ENCODE data around the gene CEP250.

CEP250 gene

DNA sequence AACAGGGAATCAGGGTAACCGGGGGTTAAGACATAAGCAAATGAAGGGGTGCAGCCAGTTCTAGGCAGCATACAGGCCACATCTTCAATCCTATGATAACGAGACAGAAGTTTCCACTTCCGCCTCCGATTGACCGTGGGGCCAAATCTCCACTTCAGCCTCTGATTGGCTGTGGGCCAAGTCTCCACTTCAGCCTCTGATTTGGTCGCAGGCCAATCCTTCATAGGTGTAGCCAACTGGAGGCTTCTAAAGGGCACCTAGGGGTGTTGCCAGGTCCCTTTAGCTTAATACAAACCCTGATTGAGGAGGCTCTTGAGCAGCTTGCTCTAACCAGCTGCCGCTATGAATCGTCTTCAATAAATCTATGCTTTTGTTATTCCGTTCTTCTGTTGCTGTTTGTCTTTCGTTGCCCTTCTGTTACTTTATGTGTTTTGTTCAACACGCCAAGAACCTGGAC, 84.4 kb downstream of the CEP250 start:
- Histone ChIP-seq H3K4me1 (ENCODE audit: control insufficient read depth, insufficient read depth, low read length) (peaks cover 4% of the 10 kb centered on the region; the same call in 1 of the 2 replicates), H3K9me3 (ENCODE audit: control insufficient read depth, insufficient read depth, low read depth, low read length) (no peaks in the 10 kb centered on the region), H3K4me3 (ENCODE audit: low read depth, low read length) (no peak overlapping the region), H3K27ac (ENCODE audit: extremely low read depth, low read depth, low read length) (0 out of 2 replicates have a peak overlapping the region, but pooled peaks have one; percentile 30), H3K36me3 (ENCODE audit: control insufficient read depth in 2 of 2, insufficient read depth in 1 of 2, low read length in 2 of 2) (peaks cover 0 to 16% of the 10 kb centered on the region in 2 experiments; a peak in 1 of 3 replicates)
- CTCF ChIA-PET, result interaction anchor here (0.9 kb wide), 1 partner anchor 233 kb away, joined by 4 read pairs; no protein-coding TSS in a partner anchor
- POLR2A ChIA-PET, result interaction anchor here (0.9 kb wide), 1 partner anchor 85 kb away, joined by 3 read pairs; the partner anchor contains the start of gene CEP250
- TF ChIP-seq ZNF768 (tag by site-specific recombination; IDR thresholded peaks at IDR 0.05) (no peak), TRIM28 (IDR thresholded peaks at IDR 0.05; ENCODE audit: borderline replicate concordance, low read length) (0 out of 2 replicates have a peak, but pooled peaks have one; percentile 41), ZNF350 (tag by site-specific recombination; IDR thresholded peaks at IDR 0.05) (no peak), ZNF24 (tag by site-specific recombination; IDR thresholded peaks at IDR 0.05) (no peak), ZNF394 (tag by site-specific recombination; IDR thresholded peaks at IDR 0.05; ENCODE audit: borderline replicate concordance) (no peak), ZNF792 (tag by site-specific recombination; IDR thresholded peaks at IDR 0.05) (no peak), SP7 (tag by site-specific recombination; IDR thresholded peaks at IDR 0.05) (peak; percentile 61; the same call in 1 of the 2 replicates), ZNF521 (tag by site-specific recombination; IDR thresholded peaks at IDR 0.05) (no peak), ZNF548 (tag by site-specific recombination; IDR thresholded peaks at IDR 0.05) (no peak), KLF10 (tag by site-specific recombination; IDR thresholded peaks at IDR 0.05) (peak; percentile 51; the same call in 1 of the 2 replicates), ZSCAN16 (tag by site-specific recombination; IDR thresholded peaks at IDR 0.05) (no peak), GLIS2 (tag by site-specific recombination; IDR thresholded peaks at IDR 0.05) (peak; percentile 57), ZNF280D (tag by site-specific recombination; IDR thresholded peaks at IDR 0.05) (no peak), ZNF18 (tag by site-specific recombination; IDR thresholded peaks at IDR 0.05) (0 out of 2 replicates have a peak, but pooled peaks have one; percentile 17), KLF16 (tag by site-specific recombination; IDR thresholded peaks at IDR 0.05) (no peak), ZNF596 (tag by site-specific recombination; IDR thresholded peaks at IDR 0.05) (peak; percentile 71), ZNF114 (tag by site-specific recombination; IDR thresholded peaks at IDR 0.05) (no peak), ZFP37 (tag by site-specific recombination; IDR thresholded peaks at IDR 0.05) (no peak), ZBTB17 (tag by site-specific recombination; IDR thresholded peaks at IDR 0.05) (peak; percentile 94), ZXDB (tag by site-specific recombination; IDR thresholded peaks at IDR 0.05) (peak; percentile 55), OSR2 (tag by site-specific recombination; IDR thresholded peaks at IDR 0.05) (peak; percentile 42), ZBTB11 (tag by site-specific recombination; conservative IDR thresholded peaks at IDR 0.05; ENCODE audit: low read depth) (peak; percentile 45; the same call in 1 of the 2 replicates), ZFHX2 (tag by site-specific recombination; conservative IDR thresholded peaks at IDR 0.05) (no peak), PRDM10 (tag by site-specific recombination; IDR thresholded peaks at IDR 0.05) (peak; percentile 69), ZNF677 (tag by site-specific recombination; IDR thresholded peaks at IDR 0.05) (no peak), ZNF335 (tag by site-specific recombination; conservative IDR thresholded peaks at IDR 0.05) (peak; percentile 59), SCRT2 (tag by site-specific recombination; IDR thresholded peaks at IDR 0.05) (no peak), KLF8 (tag by site-specific recombination; IDR thresholded peaks at IDR 0.05) (peak; percentile 20; the same call in 1 of the 2 replicates)

All from HEK293 (cell line).